ENCODE data around the gene WDR53.
"Not testable (repeated sequence)": the region's sequence is repeated elsewhere in the genome, so short reads cannot be mapped to it uniquely, and the experiment has no call there.

The WDR53 gene

GRCh38 chr3:196558476-196558875 is 9.9 kb downstream of the WDR53 start:
- DNase-seq, result no peak

DNA sequence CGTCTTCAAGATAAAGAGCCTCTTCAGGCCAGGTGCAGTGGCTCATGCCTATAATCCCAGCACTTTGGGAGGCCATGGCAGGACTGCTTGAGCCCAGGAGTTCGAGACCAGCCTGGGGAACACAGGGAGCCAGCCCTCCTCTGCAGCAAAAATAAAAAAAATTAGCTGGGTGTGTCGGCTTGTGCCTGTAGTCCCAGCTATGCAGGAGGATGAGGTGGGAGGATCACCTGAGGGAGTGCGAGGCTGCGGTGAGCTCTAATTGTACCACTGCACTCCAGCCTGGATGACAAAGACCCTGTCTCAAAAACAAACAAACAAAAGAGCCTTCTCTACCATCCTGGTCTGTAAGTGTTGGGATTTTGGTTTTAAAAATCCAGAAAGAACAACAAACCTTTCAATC is 11.1 kb downstream of the WDR53 start:
- DNase-seq, result no peak

DNA sequence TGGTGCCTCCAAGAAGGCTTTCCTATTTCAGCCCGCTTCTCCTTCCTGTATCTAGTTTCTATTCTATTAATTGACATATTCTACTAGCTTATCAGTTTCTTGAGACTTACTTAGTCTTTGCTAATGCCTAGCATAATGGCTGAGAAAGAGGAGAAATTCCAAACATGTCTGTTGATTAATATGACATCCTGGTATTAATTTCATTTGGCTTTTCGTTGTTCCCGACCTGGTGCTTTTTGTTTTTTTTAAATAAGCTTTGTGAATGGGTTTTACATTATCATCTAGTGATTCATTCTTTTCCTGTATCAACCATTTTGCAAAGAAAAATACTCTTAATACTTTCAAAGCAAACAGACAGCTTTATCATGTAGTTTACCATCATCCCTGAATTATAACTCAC is 13.1 kb downstream of the WDR53 start:
- no peak for DNase-seq

GRCh38 chr3:196554205-196554604 is 14.1 kb downstream of the WDR53 start:
- DNase-seq, result peak; percentile 68

DNA sequence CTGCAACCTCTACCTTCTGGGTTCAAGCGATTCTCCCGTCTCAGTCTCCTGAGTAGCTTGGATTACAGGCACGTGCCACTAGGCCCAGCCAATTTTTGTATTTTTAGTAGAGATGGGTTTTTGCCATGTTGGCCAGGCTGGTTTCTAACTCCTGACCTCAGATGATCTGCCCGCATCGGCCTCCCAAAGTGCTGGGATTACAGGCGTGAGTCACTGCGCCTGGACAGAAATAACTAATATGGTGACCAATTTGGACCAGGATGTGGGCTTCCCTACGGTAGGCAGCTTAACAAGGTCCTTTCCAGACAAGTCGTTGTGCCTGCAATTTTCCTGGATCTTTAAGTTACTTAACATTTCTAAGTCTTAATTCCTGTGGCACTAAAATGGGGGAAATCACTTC is 14.8 kb downstream of the WDR53 start:
- DNase-seq, result no peak

DNA sequence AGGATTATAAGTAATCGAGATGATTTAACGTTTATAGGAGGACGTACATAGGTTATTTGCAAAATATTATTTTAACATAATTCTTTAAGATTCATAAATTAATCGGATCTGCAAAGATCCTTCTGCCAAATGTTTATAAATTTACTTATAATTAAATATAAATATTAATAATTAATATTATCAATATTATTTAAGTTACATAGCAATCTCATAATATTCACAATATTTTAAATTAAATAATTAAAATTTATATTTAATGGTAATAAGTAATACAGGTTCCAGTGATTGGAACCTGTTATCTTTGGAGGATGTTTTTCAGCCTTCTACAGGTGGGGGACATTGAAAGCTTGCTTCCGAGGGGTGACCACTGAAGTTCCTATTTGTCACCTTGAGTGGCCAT is 16.1 kb downstream of the WDR53 start:
- DNase-seq, result no peak

- not testable (repeated sequence) for DNase-seq
These were observed 18.2 kb downstream of the WDR53 start for GRCh38 chr3:196550172-196550571.

GRCh38 chr3:196549312-196549711 is 19.0 kb downstream of the WDR53 start:
- not testable (repeated sequence) for DNase-seq

- no peak for DNase-seq
These were observed 21.3 kb downstream of the WDR53 start for GRCh38 chr3:196547067-196547466.

DNA sequence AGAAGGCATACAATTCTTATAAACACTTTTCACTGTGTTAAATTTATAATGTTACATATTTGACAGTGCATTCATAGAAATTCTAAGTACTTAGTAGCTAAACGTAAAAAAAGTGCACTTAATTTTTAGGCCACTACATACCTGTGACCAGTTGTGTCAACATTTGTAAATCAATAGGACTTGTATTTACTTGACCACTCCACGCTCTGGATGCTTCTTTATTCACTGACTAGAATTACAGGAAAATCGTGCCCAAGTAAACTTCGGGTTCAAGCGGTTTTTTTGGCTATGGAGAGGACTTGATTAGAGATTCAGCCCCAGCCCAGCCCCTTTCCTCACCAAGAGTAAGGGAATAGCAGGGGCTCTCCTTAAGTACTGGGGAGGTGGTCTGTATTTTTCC is 21.8 kb downstream of the WDR53 start:
- DNase-seq, result no peak

- DNase-seq, result no peak
These were observed 23.8 kb downstream of the WDR53 start for GRCh38 chr3:196544491-196544992.

DNA sequence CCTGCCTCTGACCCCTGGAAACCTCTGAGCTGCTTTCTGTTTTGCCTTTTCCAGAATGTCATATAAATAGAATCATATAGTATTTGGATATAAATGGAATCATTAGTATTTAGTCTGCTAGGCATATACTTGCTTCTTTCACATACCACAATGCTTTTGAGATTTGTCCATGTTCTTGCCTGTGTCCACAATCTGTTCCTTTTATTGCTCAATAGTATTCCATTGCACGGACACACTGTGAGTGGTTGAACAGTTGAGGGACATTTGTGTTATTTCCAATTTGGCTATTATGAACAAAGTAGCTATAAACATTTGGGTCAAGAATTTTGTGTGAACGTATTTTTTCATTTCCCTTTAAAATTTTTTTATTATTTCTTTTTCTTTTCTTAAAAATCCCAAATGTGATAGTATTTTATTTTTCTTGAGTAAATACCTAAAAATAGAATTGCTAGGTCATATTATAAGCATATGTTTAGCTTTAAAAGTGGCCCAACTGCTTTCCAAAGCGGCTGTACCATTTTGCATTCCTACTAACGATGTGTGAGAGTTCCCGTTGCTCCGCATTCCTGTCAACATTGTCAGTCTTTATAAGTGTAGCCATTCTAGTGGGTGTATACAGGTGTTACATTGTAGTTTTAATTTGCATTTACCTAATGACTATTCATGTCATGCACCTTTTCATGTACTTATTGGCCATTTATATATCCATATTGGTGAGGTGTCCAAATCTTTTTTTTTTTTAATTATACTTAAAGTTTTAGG is 26.5 kb downstream of the WDR53 start:
- no peak for DNase-seq

GRCh38 chr3:196537319-196537984 is 30.9 kb downstream of the WDR53 start:
- no peak for DNase-seq

DNA sequence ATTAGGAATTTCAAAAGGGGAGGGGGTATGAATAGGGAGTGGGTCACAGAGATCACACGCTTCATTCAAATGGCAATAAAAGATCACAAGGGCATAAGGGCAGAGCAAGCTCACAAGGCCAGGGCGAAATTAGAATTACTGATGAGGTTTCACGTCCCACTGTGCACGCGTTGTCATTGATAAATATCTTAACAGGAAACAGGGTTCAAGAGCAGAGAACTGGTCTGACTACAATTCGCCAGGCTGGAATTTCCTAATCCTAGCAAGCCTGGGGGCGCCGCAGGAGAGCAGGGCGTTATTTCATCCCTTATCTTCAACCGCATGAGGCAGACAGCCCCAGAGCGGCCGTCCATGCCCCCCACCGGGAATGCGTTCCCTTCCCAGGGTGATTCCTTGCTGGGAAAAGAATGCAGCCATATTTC is 35.1 kb downstream of the WDR53 start:
- no peak for DNase-seq

DNA sequence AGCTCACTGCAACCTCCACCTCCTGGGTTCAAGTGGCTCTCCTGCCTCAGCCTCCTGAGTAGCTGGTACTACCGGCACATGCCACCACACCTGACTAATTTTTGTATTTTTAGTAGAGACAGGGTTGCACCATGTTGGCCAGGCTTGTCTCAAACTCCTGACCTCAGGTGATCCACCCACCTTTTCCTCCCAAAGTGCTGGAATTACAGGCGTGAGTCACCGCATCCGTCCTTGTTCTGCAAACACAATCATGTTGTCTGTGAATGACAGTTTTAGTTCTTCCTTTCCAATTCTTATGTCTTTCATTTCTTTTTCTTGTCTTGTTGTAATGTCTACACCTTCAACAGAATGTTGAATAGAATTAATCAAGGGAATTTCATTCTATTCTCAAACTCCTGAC is 36.9 kb downstream of the WDR53 start:
- no peak for DNase-seq

DNA sequence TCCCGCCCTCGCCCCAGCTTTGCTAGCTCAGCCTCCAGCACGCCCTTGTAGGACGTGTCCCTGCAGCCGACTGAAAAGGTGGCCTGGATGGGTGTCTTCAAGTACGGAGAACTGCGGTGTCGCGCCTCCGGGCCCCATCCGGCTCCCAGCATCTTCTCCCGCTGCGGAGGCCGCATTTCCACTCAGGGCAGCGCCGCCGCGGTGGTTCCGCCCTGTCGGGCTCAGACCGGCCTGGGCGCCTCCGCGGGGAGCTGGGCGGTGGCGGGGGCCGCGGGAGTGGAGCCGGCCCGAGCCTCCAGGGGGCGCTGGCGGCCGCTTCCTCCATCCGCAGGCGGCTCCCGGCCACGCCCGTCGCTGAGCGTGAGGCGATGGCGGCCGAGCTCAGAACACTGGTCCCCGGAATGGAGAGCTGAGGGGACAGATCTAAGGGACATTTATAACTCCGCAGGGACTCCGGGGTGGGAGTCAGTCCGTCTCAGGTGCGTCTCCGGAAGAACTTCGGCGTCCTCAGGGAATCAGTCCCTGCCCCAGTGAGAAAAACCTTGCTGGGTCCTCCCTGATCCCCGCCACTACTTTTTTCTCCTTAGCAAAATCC is 39.6 kb downstream of the WDR53 start:
- DNase-seq, result peak; percentile 61

- DNase-seq, result no peak
These were observed 43.2 kb downstream of the WDR53 start for GRCh38 chr3:196525141-196525540.

- DNase-seq, result peak; percentile 46
These were observed 43.8 kb downstream of the WDR53 start for GRCh38 chr3:196524527-196524926.

- no peak for DNase-seq
These were observed 44.5 kb downstream of the WDR53 start for GRCh38 chr3:196523841-196524240.

- not testable (repeated sequence) for DNase-seq
These were observed 47.1 kb downstream of the WDR53 start for GRCh38 chr3:196521291-196521690.

DNA sequence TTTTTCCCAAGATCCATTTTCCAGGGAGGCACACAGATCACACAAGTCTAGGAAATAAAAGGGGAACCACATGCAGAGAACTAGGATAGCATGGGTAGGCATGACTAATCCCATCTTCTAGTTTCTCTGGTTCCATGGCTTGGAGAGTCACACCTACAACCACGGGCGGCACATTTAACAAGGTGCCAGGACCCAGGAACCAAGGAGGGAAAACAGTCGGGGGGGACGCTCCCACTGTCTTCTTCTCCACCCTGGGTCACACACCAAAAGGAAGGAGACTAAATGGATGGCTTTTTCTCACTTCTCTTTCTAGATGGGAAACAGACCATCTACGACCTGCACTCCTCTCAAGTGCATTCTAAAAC is 48.7 kb downstream of the WDR53 start:
- no peak for DNase-seq

- DNase-seq, result peak; percentile 59
These were observed 49.2 kb downstream of the WDR53 start for GRCh38 chr3:196518966-196519717.

GRCh38 chr3:196517919-196518318 is 50.4 kb downstream of the WDR53 start:
- no peak for DNase-seq

Measured in GDM1 (cell line).